22Rv1 (cell line): ENCODE results near the gene STRAP.

Experiments
- ZFX ChIP-seq: fragments of 450-650 bp; IDR thresholded peaks from 2 replicates; pipeline ENCODE4 v1.6.1; 2017; ENCODE audit warnings: antibody characterized with exemption, borderline replicate concordance
- TF ChIP-seq, protein P1 (sequence below): fragments of 450-650 bp; IDR thresholded peaks from 2 replicates; pipeline ENCODE4 v1.5.1; 2017; ENCODE audit warnings: mild to moderate bottlenecking

DNA sequence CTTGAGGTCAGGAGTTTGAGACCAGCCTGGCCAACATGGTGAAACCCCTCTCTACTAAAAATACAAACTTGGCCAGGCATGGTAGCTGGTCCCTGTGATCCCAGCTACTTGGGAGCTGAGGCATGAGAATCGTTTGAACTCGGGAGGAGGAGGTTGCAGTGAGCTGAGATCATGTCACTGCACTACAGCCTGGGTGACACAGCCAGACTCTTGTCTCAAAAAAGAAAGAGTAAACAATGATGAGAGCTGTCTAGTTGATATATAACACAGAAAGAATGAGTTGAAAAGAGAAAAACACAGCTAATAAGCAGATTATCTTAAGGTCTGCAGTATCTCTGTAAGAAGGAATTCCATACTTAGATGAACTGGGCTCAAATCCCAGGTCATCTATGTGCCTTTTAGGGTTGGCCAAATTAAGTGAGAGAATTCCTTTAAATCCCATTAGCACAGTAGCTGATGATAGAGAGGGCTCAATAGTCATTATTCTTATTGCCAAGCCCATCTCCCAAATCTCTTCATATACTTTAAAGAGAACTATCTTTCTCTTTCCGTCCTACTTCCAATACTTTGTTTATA is 31.1 kb upstream of the STRAP start:
- TF ChIP-seq, protein P1, sequence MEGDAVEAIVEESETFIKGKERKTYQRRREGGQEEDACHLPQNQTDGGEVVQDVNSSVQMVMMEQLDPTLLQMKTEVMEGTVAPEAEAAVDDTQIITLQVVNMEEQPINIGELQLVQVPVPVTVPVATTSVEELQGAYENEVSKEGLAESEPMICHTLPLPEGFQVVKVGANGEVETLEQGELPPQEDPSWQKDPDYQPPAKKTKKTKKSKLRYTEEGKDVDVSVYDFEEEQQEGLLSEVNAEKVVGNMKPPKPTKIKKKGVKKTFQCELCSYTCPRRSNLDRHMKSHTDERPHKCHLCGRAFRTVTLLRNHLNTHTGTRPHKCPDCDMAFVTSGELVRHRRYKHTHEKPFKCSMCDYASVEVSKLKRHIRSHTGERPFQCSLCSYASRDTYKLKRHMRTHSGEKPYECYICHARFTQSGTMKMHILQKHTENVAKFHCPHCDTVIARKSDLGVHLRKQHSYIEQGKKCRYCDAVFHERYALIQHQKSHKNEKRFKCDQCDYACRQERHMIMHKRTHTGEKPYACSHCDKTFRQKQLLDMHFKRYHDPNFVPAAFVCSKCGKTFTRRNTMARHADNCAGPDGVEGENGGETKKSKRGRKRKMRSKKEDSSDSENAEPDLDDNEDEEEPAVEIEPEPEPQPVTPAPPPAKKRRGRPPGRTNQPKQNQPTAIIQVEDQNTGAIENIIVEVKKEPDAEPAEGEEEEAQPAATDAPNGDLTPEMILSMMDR: no peak
- TF ChIP-seq ZFX: no peak
